ENCODE data around the gene ZNF112.
"Not testable (repeated sequence)": the region's sequence is repeated elsewhere in the genome, so short reads cannot be mapped to it uniquely, and the experiment has no call there.

Gene ZNF112

GRCh38 chr19:44356383-44357111, at the start of gene ZNF112:
Gene ZNF112, minus strand, starts transcription at chr19:44356680. Its CDS starts 16,141 bp downstream, at chr19:44340539.
- H3K4me1 ChIP-seq (ENCODE audit: control insufficient read depth in 1 of 2, insufficient read depth in 2 of 2, low read length in 2 of 2), result peaks cover 0 to 6% of the 10 kb centered on the region in 2 donors
- H3K9ac ChIP-seq (ENCODE audit: low read depth in 1 of 2, low read length in 2 of 2), result peak within 1 kb of the TSS; percentile 67 to 81
- H3K36me3 ChIP-seq (ENCODE audit: control insufficient read depth in 1 of 2, insufficient read depth in 2 of 2, low read length in 2 of 2), result no peaks in the 10 kb centered on the region
- H3K4me3 ChIP-seq (ENCODE audit: low read depth in 1 of 2, low read length in 2 of 2), result peak within 1 kb of the TSS; percentile 86 to 94
- peak within 1 kb of the TSS; percentile 58 for H3K27ac ChIP-seq (ENCODE audit: low read depth, low read length)
- peaks cover 8% of the 10 kb centered on the region in 2 donors for H3K9me3 ChIP-seq (ENCODE audit: control insufficient read depth in 1 of 2, low read length in 2 of 2)
- H3K27me3 ChIP-seq (ENCODE audit: control insufficient read depth in 1 of 2, insufficient read depth in 2 of 2, low read length in 2 of 2), result no peaks in the 10 kb centered on the region

- Histone ChIP-seq H3K9me3 (ENCODE audit: control insufficient read depth in 1 of 2, low read length in 2 of 2) (peaks cover 5 to 6% of the 10 kb centered on the region in 2 donors), H3K27me3 (ENCODE audit: control insufficient read depth in 1 of 2, insufficient read depth in 2 of 2, low read length in 2 of 2) (no peaks in the 10 kb centered on the region), H3K36me3 (ENCODE audit: control insufficient read depth in 1 of 2, insufficient read depth in 2 of 2, low read length in 2 of 2) (no peaks in the 10 kb centered on the region), H3K4me1 (ENCODE audit: control insufficient read depth in 1 of 2, insufficient read depth in 2 of 2, low read length in 2 of 2) (no peaks in the 10 kb centered on the region), H3K27ac (ENCODE audit: low read depth, low read length) (no peak within 1 kb of the TSS), H3K4me3 (ENCODE audit: low read depth in 1 of 2, low read length in 2 of 2) (peak within 1 kb of the TSS; percentile 78 to 84), H3K9ac (ENCODE audit: low read depth in 1 of 2, low read length in 2 of 2) (no peak within 1 kb of the TSS)
Observed at GRCh38 chr19:44401139-44402115, 44.9 kb upstream of the ZNF112 start, which contains the start of gene ZNF285. Gene ZNF285, minus strand, starts transcription at chr19:44401608. Its CDS starts 4,395 bp downstream, at chr19:44397213.

DNA sequence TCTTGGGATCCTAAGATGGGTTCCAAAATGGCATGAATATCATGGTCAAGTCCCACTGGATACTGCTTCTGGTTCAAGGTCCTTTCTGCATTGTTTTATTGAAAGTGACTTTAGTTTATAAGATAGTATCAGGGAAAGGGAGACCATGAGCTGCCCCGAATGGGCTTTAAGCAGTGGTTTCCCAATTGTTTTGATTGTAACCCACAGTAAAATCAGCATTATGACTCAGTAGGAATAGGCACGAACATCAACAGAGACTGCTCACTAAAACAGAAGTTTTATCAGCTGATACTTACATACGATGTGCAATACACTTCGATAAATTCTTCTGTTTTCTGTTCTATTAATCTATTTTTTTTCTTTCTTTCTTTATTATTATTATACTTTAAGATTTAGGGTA, 32.8 kb upstream of the ZNF112 start:
- not testable (repeated sequence) for H3K36me3 ChIP-seq (ENCODE audit: control insufficient read depth in 1 of 2, insufficient read depth in 2 of 2, low read length in 2 of 2); H3K27ac ChIP-seq (ENCODE audit: low read depth, low read length); H3K4me1 ChIP-seq (ENCODE audit: control insufficient read depth in 1 of 2, insufficient read depth in 2 of 2, low read length in 2 of 2); H3K27me3 ChIP-seq (ENCODE audit: control insufficient read depth in 1 of 2, insufficient read depth in 2 of 2, low read length in 2 of 2); H3K9ac ChIP-seq (ENCODE audit: low read depth in 1 of 2, low read length in 2 of 2); H3K4me3 ChIP-seq (ENCODE audit: low read depth in 1 of 2, low read length in 2 of 2)
- peaks cover 5 to 14% of the 10 kb centered on the region in 2 donors for H3K9me3 ChIP-seq (ENCODE audit: control insufficient read depth in 1 of 2, low read length in 2 of 2)

- Histone ChIP-seq H3K36me3 (ENCODE audit: control insufficient read depth in 1 of 2, insufficient read depth in 2 of 2, low read length in 2 of 2) (no peaks in the 10 kb centered on the region), H3K4me3 (ENCODE audit: low read depth in 1 of 2, low read length in 2 of 2) (no peak overlapping the region), H3K9me3 (ENCODE audit: control insufficient read depth in 1 of 2, low read length in 2 of 2) (no peaks in the 10 kb centered on the region), H3K27ac (ENCODE audit: low read depth, low read length) (no peak overlapping the region), H3K9ac (ENCODE audit: low read depth in 1 of 2, low read length in 2 of 2) (no peak overlapping the region), H3K4me1 (ENCODE audit: control insufficient read depth in 1 of 2, insufficient read depth in 2 of 2, low read length in 2 of 2) (no peaks in the 10 kb centered on the region), H3K27me3 (ENCODE audit: control insufficient read depth in 1 of 2, insufficient read depth in 2 of 2, low read length in 2 of 2) (no peaks in the 10 kb centered on the region)
Observed at GRCh38 chr19:44374789-44375188, 18.3 kb upstream of the ZNF112 start.

GRCh38 chr19:44371815-44372480, 15.5 kb upstream of the ZNF112 start:
- Histone ChIP-seq H3K36me3 (ENCODE audit: control insufficient read depth in 1 of 2, insufficient read depth in 2 of 2, low read length in 2 of 2) (no peaks in the 10 kb centered on the region), H3K27ac (ENCODE audit: low read depth, low read length) (no peak overlapping the region), H3K27me3 (ENCODE audit: control insufficient read depth in 1 of 2, insufficient read depth in 2 of 2, low read length in 2 of 2) (no peaks in the 10 kb centered on the region), H3K9me3 (ENCODE audit: control insufficient read depth in 1 of 2, low read length in 2 of 2) (no peaks in the 10 kb centered on the region), H3K4me1 (ENCODE audit: control insufficient read depth in 1 of 2, insufficient read depth in 2 of 2, low read length in 2 of 2) (no peaks in the 10 kb centered on the region), H3K4me3 (ENCODE audit: low read depth in 1 of 2, low read length in 2 of 2) (no peak overlapping the region), H3K9ac (ENCODE audit: low read depth in 1 of 2, low read length in 2 of 2) (no peak overlapping the region)

DNA sequence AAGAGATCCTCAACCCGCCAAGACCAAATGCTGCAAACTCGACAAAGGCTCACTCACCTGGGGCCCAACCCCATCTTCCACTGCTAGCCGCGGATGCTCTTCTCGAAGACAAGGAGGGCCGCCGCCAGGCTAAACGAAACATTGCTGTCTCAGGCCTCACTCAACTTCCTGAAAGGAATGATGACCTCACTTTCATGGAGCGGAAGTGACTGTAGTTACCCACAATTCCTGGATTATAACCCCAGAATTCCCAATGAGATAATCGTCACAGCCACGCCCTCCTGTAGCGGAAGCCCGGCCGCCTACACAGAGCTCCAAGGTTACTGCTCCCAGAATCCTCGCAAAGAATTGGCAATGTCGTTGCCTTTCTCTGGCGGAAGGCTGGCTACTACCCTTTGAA, 10.5 kb upstream of the ZNF112 start:
- no peaks in the 10 kb centered on the region for H3K36me3 ChIP-seq (ENCODE audit: control insufficient read depth in 1 of 2, insufficient read depth in 2 of 2, low read length in 2 of 2)
- no peaks in the 10 kb centered on the region for H3K27me3 ChIP-seq (ENCODE audit: control insufficient read depth in 1 of 2, insufficient read depth in 2 of 2, low read length in 2 of 2)
- no peak overlapping the region for H3K27ac ChIP-seq (ENCODE audit: low read depth, low read length)
- no peaks in the 10 kb centered on the region for H3K4me1 ChIP-seq (ENCODE audit: control insufficient read depth in 1 of 2, insufficient read depth in 2 of 2, low read length in 2 of 2)
- H3K9ac ChIP-seq (ENCODE audit: low read depth in 1 of 2, low read length in 2 of 2), result no peak overlapping the region
- no peaks in the 10 kb centered on the region for H3K9me3 ChIP-seq (ENCODE audit: control insufficient read depth in 1 of 2, low read length in 2 of 2)
- H3K4me3 ChIP-seq (ENCODE audit: low read depth in 1 of 2, low read length in 2 of 2), result no peak overlapping the region

DNA sequence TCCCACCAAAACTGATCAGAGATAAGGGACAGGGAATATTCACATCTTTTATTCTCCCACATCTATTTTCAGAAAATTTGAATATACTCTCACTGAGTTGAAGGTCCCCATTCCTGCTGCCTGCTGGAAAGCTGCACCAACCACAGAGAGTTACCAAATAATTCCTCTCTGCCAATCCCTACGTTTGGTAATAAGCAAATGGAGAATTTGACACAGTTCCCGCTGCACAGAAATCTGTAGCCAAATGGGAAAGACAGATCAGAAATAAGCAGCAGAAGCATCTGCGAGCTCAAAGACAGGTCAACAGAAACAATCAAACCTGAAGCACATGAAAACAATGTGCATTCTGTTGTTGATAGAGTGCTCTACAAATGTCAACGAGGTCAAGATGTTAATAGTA, 9.9 kb downstream of the ZNF112 start:
- Histone ChIP-seq H3K36me3 (ENCODE audit: control insufficient read depth in 1 of 2, insufficient read depth in 2 of 2, low read length in 2 of 2) (peaks cover 5 to 11% of the 10 kb centered on the region in 2 donors), H3K4me1 (ENCODE audit: control insufficient read depth in 1 of 2, insufficient read depth in 2 of 2, low read length in 2 of 2) (no peaks in the 10 kb centered on the region), H3K27me3 (ENCODE audit: control insufficient read depth in 1 of 2, insufficient read depth in 2 of 2, low read length in 2 of 2) (no peaks in the 10 kb centered on the region), H3K9ac (ENCODE audit: low read depth in 1 of 2, low read length in 2 of 2) (no peak overlapping the region), H3K27ac (ENCODE audit: low read depth, low read length) (no peak overlapping the region), H3K4me3 (ENCODE audit: low read depth in 1 of 2, low read length in 2 of 2) (no peak overlapping the region), H3K9me3 (ENCODE audit: control insufficient read depth in 1 of 2, low read length in 2 of 2) (peaks cover 44 to 60% of the 10 kb centered on the region in 2 donors)

- Histone ChIP-seq H3K27me3 (ENCODE audit: control insufficient read depth in 1 of 2, insufficient read depth in 2 of 2, low read length in 2 of 2) (no peaks in the 10 kb centered on the region), H3K4me1 (ENCODE audit: control insufficient read depth in 1 of 2, insufficient read depth in 2 of 2, low read length in 2 of 2) (no peaks in the 10 kb centered on the region), H3K9me3 (ENCODE audit: control insufficient read depth in 1 of 2, low read length in 2 of 2) (peaks cover 44 to 58% of the 10 kb centered on the region in 2 donors), H3K9ac (ENCODE audit: low read depth in 1 of 2, low read length in 2 of 2) (no peak overlapping the region), H3K36me3 (ENCODE audit: control insufficient read depth in 1 of 2, insufficient read depth in 2 of 2, low read length in 2 of 2) (peaks cover 5 to 11% of the 10 kb centered on the region in 2 donors), H3K27ac (ENCODE audit: low read depth, low read length) (no peak overlapping the region), H3K4me3 (ENCODE audit: low read depth in 1 of 2, low read length in 2 of 2) (no peak overlapping the region)
Observed at GRCh38 chr19:44345959-44346358, 10.5 kb downstream of the ZNF112 start.

DNA sequence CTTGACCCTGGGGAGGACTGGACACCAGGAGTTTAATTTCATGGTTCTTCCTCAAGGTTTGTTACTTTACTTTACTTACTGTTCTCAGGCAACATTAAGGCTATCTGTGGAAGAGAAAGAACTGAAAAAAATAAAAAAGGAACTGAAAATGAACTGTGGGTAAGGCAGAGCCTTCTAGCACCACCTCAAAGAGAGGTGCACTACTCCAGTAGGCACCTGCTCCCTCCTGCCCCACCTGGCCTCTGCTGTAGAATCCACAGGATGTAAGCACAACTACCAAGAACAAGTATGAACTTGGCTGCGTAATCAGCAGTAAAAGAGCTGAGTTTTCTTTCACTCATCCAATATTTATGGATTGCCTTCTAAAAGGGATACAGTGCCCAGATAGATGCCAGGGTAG, 12.2 kb downstream of the ZNF112 start:
- Histone ChIP-seq H3K9ac (ENCODE audit: low read depth in 1 of 2, low read length in 2 of 2) (no peak overlapping the region), H3K4me1 (ENCODE audit: control insufficient read depth in 1 of 2, insufficient read depth in 2 of 2, low read length in 2 of 2) (no peaks in the 10 kb centered on the region), H3K27ac (ENCODE audit: low read depth, low read length) (no peak overlapping the region), H3K9me3 (ENCODE audit: control insufficient read depth in 1 of 2, low read length in 2 of 2) (peaks cover 36 to 53% of the 10 kb centered on the region in 2 donors), H3K27me3 (ENCODE audit: control insufficient read depth in 1 of 2, insufficient read depth in 2 of 2, low read length in 2 of 2) (no peaks in the 10 kb centered on the region), H3K4me3 (ENCODE audit: low read depth in 1 of 2, low read length in 2 of 2) (peak overlapping the region in 1 of 2 donors; percentile 30), H3K36me3 (ENCODE audit: control insufficient read depth in 1 of 2, insufficient read depth in 2 of 2, low read length in 2 of 2) (peaks cover 12 to 21% of the 10 kb centered on the region in 2 donors)
